Measurements from ENCODE around the gene KLHL29. TPM values are rescaled to one million over a fixed set of nuclear protein-coding genes. Genes with fewer than 3 reads are reported as not detected.

The KLHL29 gene
- polyA plus RNA-seq, 1 donor from 2014 or later = 42.4 TPM

DNA sequence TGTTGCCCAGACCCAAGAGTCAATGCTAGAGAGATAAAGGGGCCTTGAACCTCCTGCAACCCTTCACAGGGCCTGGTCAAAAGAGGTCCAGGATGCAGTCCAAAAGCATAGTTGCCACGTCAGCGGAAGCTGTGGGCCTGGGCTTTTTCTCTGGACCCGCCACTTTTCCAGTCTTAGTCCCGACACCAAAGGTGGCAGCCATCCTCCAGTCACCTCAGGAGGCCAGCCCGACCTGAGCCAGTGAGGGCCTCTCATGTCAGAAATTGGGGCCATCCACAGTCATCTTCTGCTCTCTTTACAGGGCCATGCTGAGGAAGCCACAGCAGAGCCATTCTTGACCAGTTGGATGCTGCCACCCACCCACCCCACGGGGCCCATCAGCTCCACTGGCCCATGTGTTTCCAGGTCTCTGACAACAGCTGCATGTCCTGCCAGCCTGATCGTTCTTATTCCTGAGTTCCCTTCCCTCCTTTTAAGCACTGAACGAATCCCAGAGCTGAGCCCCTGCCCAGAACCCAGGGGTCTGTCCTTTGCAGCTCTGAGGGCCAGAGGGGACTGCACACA is 34.1 kb upstream of the KLHL29 start:
- TF ChIP-seq, protein P1, sequence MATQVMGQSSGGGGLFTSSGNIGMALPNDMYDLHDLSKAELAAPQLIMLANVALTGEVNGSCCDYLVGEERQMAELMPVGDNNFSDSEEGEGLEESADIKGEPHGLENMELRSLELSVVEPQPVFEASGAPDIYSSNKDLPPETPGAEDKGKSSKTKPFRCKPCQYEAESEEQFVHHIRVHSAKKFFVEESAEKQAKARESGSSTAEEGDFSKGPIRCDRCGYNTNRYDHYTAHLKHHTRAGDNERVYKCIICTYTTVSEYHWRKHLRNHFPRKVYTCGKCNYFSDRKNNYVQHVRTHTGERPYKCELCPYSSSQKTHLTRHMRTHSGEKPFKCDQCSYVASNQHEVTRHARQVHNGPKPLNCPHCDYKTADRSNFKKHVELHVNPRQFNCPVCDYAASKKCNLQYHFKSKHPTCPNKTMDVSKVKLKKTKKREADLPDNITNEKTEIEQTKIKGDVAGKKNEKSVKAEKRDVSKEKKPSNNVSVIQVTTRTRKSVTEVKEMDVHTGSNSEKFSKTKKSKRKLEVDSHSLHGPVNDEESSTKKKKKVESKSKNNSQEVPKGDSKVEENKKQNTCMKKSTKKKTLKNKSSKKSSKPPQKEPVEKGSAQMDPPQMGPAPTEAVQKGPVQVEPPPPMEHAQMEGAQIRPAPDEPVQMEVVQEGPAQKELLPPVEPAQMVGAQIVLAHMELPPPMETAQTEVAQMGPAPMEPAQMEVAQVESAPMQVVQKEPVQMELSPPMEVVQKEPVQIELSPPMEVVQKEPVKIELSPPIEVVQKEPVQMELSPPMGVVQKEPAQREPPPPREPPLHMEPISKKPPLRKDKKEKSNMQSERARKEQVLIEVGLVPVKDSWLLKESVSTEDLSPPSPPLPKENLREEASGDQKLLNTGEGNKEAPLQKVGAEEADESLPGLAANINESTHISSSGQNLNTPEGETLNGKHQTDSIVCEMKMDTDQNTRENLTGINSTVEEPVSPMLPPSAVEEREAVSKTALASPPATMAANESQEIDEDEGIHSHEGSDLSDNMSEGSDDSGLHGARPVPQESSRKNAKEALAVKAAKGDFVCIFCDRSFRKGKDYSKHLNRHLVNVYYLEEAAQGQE (IDR thresholded peaks at IDR 0.05; ENCODE audit: borderline replicate concordance) = no peak
- TF ChIP-seq EZH2 (IDR thresholded peaks at IDR 0.05; ENCODE audit: borderline replicate concordance, insufficient read depth, low read length, poor library complexity, severe bottlenecking) (no peak), RAD21 (conservative IDR thresholded peaks at IDR 0.05) (no peak), TAF1 (IDR thresholded peaks at IDR 0.05; ENCODE audit: low read depth) (no peak), MXI1 (conservative IDR thresholded peaks at IDR 0.05; ENCODE audit: poor library complexity, severe bottlenecking) (no peak), POLR2AphosphoS5 (IDR thresholded peaks at IDR 0.05) (no peak), SMC3 (conservative IDR thresholded peaks at IDR 0.05; ENCODE audit: poor library complexity) (no peak), EP300 (conservative IDR thresholded peaks at IDR 0.05; ENCODE audit: poor library complexity, severe bottlenecking) (no peak)
- TF ChIP-seq, protein P2, sequence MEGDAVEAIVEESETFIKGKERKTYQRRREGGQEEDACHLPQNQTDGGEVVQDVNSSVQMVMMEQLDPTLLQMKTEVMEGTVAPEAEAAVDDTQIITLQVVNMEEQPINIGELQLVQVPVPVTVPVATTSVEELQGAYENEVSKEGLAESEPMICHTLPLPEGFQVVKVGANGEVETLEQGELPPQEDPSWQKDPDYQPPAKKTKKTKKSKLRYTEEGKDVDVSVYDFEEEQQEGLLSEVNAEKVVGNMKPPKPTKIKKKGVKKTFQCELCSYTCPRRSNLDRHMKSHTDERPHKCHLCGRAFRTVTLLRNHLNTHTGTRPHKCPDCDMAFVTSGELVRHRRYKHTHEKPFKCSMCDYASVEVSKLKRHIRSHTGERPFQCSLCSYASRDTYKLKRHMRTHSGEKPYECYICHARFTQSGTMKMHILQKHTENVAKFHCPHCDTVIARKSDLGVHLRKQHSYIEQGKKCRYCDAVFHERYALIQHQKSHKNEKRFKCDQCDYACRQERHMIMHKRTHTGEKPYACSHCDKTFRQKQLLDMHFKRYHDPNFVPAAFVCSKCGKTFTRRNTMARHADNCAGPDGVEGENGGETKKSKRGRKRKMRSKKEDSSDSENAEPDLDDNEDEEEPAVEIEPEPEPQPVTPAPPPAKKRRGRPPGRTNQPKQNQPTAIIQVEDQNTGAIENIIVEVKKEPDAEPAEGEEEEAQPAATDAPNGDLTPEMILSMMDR (IDR thresholded peaks at IDR 0.05; ENCODE audit: poor library complexity, severe bottlenecking) = no peak
- Histone ChIP-seq H3K9ac (ENCODE audit: low read length) (peak overlapping the region; percentile 33), H3K27me3 (ENCODE audit: insufficient read depth, low read depth, low read length) (no peaks in the 10 kb centered on the region), H3K27ac (ENCODE audit: low read length) (peak overlapping the region; percentile 75), H3K9me3 (ENCODE audit: low read length) (no peaks in the 10 kb centered on the region), H2AFZ (ENCODE audit: low read depth, low read length) (no peak overlapping the region), H3K36me3 (ENCODE audit: insufficient read depth, low read length) (no peaks in the 10 kb centered on the region), H4K20me1 (ENCODE audit: insufficient read depth) (no peaks in the 10 kb centered on the region), H3K9me2 (ENCODE audit: insufficient read depth, low read length) (no peaks in the 10 kb centered on the region), H3K79me2 (replicated peaks; ENCODE audit: insufficient read depth, low read length) (no peaks in the 10 kb centered on the region), H3K4me3 (ENCODE audit: low read length) (no peak overlapping the region), H3K4me2 (ENCODE audit: low read length) (no peak overlapping the region), H3F3A (ENCODE audit: insufficient read depth, low read length, poor library complexity, severe bottlenecking) (no peaks in the 10 kb centered on the region)

DNA sequence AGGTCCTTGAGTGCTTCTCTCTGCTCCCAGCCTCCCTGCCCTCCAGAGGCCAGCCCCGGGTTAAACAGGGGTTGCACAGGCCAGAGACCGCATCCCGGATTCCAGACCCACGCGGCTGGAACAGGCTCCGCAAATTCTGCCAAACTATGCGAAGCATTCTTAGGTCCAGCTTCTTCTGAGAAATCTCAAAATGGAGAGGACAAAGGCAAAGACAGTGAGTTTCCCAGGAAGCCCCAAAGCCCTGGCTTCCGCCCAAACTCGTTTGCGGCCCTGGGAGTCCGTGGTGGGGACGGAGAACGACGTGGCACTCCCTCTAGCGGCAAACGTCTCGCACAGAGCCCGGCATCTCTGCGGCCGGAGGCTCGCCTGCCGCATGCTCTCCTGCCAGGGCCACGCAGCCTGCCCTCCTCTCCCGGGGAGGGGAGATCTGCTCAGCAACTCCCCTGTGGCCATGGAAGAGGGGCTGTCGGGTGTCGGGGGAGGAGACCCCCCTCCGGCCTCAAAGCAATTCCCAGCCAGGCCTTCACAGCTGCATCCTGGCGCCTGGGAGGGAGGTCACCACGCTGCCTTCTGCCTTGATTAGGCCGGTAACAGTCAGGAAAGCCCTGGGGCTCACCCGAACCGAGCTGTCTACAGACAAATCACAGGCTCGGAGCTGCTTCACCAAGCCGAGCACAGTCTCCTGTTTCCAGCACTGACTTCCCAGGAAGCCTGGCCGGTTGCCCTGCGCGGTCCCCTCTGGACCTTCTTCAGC is 33.4 kb upstream of the KLHL29 start:
- Histone ChIP-seq H3K27me3 (ENCODE audit: insufficient read depth, low read depth, low read length) (no peaks in the 10 kb centered on the region), H3K27ac (ENCODE audit: low read length) (no peak overlapping the region), H3K79me2 (replicated peaks; ENCODE audit: insufficient read depth, low read length) (no peaks in the 10 kb centered on the region), H3K4me3 (ENCODE audit: low read length) (no peak overlapping the region), H3F3A (ENCODE audit: insufficient read depth, low read length, poor library complexity, severe bottlenecking) (no peaks in the 10 kb centered on the region), H3K9me2 (ENCODE audit: insufficient read depth, low read length) (no peaks in the 10 kb centered on the region), H3K4me2 (ENCODE audit: low read length) (no peak overlapping the region), H3K9me3 (ENCODE audit: low read length) (no peaks in the 10 kb centered on the region), H2AFZ (ENCODE audit: low read depth, low read length) (no peak overlapping the region), H3K36me3 (ENCODE audit: insufficient read depth, low read length) (no peaks in the 10 kb centered on the region), H4K20me1 (ENCODE audit: insufficient read depth) (no peaks in the 10 kb centered on the region), H3K9ac (ENCODE audit: low read length) (no peak overlapping the region)
- no peak for TF ChIP-seq TAF1 (IDR thresholded peaks at IDR 0.05; ENCODE audit: low read depth)
- TF ChIP-seq SMC3 (conservative IDR thresholded peaks at IDR 0.05; ENCODE audit: poor library complexity) = peak; percentile 72
- no peak for TF ChIP-seq MXI1 (conservative IDR thresholded peaks at IDR 0.05; ENCODE audit: poor library complexity, severe bottlenecking)
- peak; percentile 73 for TF ChIP-seq RAD21 (conservative IDR thresholded peaks at IDR 0.05)
- TF ChIP-seq POLR2AphosphoS5 (IDR thresholded peaks at IDR 0.05) = no peak
- TF ChIP-seq, protein P1 (IDR thresholded peaks at IDR 0.05; ENCODE audit: borderline replicate concordance) = no peak
- TF ChIP-seq, protein P2 (IDR thresholded peaks at IDR 0.05; ENCODE audit: poor library complexity, severe bottlenecking) = peak; percentile 75
- no peak for TF ChIP-seq EZH2 (IDR thresholded peaks at IDR 0.05; ENCODE audit: borderline replicate concordance, insufficient read depth, low read length, poor library complexity, severe bottlenecking)
- TF ChIP-seq EP300 (conservative IDR thresholded peaks at IDR 0.05; ENCODE audit: poor library complexity, severe bottlenecking) = no peak
